Endothelial cell of umbilical vein (primary cell): ENCODE data around the gene SECISBP2. TPM values are rescaled to one million over a fixed set of nuclear protein-coding genes. Genes with fewer than 3 reads are reported as not detected.

ENCODE experiments used
- BruUV-seq: library from RNA; stranded (reverse); fragments of 400-500 nt; replicated peaks from 2 replicates; lab custom pipeline; 2021; lab: Mats Ljungman, UMichigan
- CTCF ChIA-PET: fragments of 300-600, 350-600 bp; sonication (Branson Sonifier 250); formaldehyde crosslinking; loops from one replicate; lab custom pipeline; 2021; ENCODE audit warnings: antibody characterized with exemption, inconsistent platforms; lab: Charles Lee
- POLR2A ChIA-PET: fragments of 300-600, 350-600 bp; sonication (Branson Sonifier 250); formaldehyde crosslinking; loops from one replicate; lab custom pipeline; 2021; ENCODE audit warnings: antibody characterized with exemption, inconsistent platforms; lab: Charles Lee
- DNase-seq: peaks from one replicate; pipeline ENCODE4 v3.0.0-alpha.2; 2011; ENCODE audit warnings: low read depth, low spot score
- FAIRE-seq: peaks from 2 replicates; lab custom pipeline; 2011; peaks lifted over from hg19 to GRCh38; lab: Jason Lieb, UNC
- H2AFZ ChIP-seq: 2 replicates; pipeline ENCODE4 v1.6.0; 2012; ENCODE audit warnings: low read depth, low read length, control low read depth, inconsistent platforms
- H3K27ac ChIP-seq: 2 replicates; pipeline ENCODE4 v1.5.1; 2011; ENCODE audit warnings: low read depth, mild to moderate bottlenecking, control low read depth, low read length, moderate library complexity; ENCODE audit not compliant: insufficient read depth
- H3K27me3 ChIP-seq, 2 experiments: 2 replicates each; pipeline versions ENCODE4 v1.6.0 to v1.6.1; 2011; ENCODE audit warnings: low read length in 2 of 2, mixed read lengths in 1 of 2; ENCODE audit not compliant: control insufficient read depth in 2 of 2, insufficient read depth in 2 of 2
- H3K36me3 ChIP-seq, 2 experiments: 2 replicates in 1 of 2; 3 replicates in 1 of 2; pipeline ENCODE4 v1.5.1; 2011; ENCODE audit warnings: low read length in 2 of 2, mild to moderate bottlenecking in 1 of 2, moderate library complexity in 1 of 2; ENCODE audit not compliant: control insufficient read depth in 2 of 2, insufficient read depth in 2 of 2; ENCODE audit errors: extremely low read depth in 1 of 2
- H3K4me1 ChIP-seq: 3 replicates; pipeline ENCODE4 v1.5.1; 2011; ENCODE audit warnings: mild to moderate bottlenecking, low read length; ENCODE audit not compliant: control insufficient read depth, insufficient read depth; ENCODE audit errors: extremely low read depth
- H3K4me2 ChIP-seq: 2 replicates; pipeline ENCODE4 v1.6.1; 2011; ENCODE audit warnings: low read length, control low read depth, mixed read lengths; ENCODE audit not compliant: insufficient read depth
- H3K4me3 ChIP-seq, 3 experiments: fragments of 200-600 bp in 1 of 3; sonication (generic), shearing (Covaris generic) in 1 of 3; replicated peaks in 1 of 3; 2 replicates each; pipeline ENCODE4 v1.5.1; 2011 to 2016; ENCODE audit warnings: control low read depth in 3 of 3, low read length in 3 of 3, mild to moderate bottlenecking in 2 of 3, inconsistent platforms in 1 of 3, low read depth in 1 of 3, moderate library complexity in 1 of 3; ENCODE audit not compliant: insufficient read depth in 1 of 3
- H3K79me2 ChIP-seq: 2 replicates; pipeline ENCODE4 v1.6.0; 2012; ENCODE audit warnings: low read length, inconsistent platforms; ENCODE audit not compliant: control insufficient read depth, insufficient read depth
- H3K9ac ChIP-seq: replicated peaks from 2 replicates; pipeline ENCODE3; 2011; ENCODE audit warnings: low read length, control low read depth; ENCODE audit not compliant: insufficient read depth; ENCODE audit errors: extremely low read depth
- H3K9me1 ChIP-seq: replicated peaks from 3 replicates; pipeline ENCODE4 v1.6.0; 2011; ENCODE audit warnings: mild to moderate bottlenecking, low read length; ENCODE audit not compliant: control insufficient read depth, insufficient read depth; ENCODE audit errors: extremely low read depth
- H3K9me3 ChIP-seq: replicated peaks from 2 replicates; pipeline ENCODE4 v1.5.1; 2012; ENCODE audit warnings: low read length, inconsistent platforms; ENCODE audit not compliant: control insufficient read depth, insufficient read depth
- H4K20me1 ChIP-seq: replicated peaks from 2 replicates; pipeline ENCODE3; 2011; ENCODE audit warnings: mild to moderate bottlenecking, low read length; ENCODE audit not compliant: control insufficient read depth, insufficient read depth; ENCODE audit errors: extremely low read depth
- EZH2 ChIP-seq: IDR thresholded peaks from 2 replicates; pipeline ENCODE4 v1.6.1; 2012; ENCODE audit warnings: borderline replicate concordance, low read depth, mild to moderate bottlenecking, moderate library complexity, low read length, inconsistent platforms; ENCODE audit not compliant: severe bottlenecking
- FOS ChIP-seq: IDR thresholded peaks from 2 replicates; pipeline ENCODE4 v1.6.1; 2011; ENCODE audit warnings: mild to moderate bottlenecking, low read length, moderate library complexity, borderline replicate concordance; ENCODE audit not compliant: insufficient read depth
- GATA2 ChIP-seq: IDR thresholded peaks from 2 replicates; pipeline ENCODE4 v1.7.0; 2011; ENCODE audit warnings: low read depth, mild to moderate bottlenecking, moderate library complexity, mixed read lengths, low read length; ENCODE audit not compliant: insufficient read length, insufficient read depth
- JUN ChIP-seq: IDR thresholded peaks from 2 replicates; pipeline ENCODE4 v1.6.1; 2011; ENCODE audit warnings: borderline replicate concordance, low read depth; ENCODE audit not compliant: insufficient read length, insufficient read depth
- MYC ChIP-seq: IDR thresholded peaks from one replicate; pipeline ENCODE4 v1.6.1; 2011; ENCODE audit warnings: mild to moderate bottlenecking, low read depth, low read length
- POLR2A ChIP-seq: IDR thresholded peaks from 2 replicates; pipeline ENCODE4 v1.6.1; 2012; ENCODE audit warnings: low read depth, mild to moderate bottlenecking, control low read depth, low read length
- POLR2AphosphoS5 ChIP-seq: IDR thresholded peaks from 2 replicates; pipeline ENCODE4 v1.6.1; 2012; ENCODE audit warnings: low read depth, mild to moderate bottlenecking, control low read depth, low read length, moderate library complexity; ENCODE audit not compliant: insufficient read depth
- dilution Hi-C: fragments of 300-500 bp; cut with MboI; formaldehyde crosslinking; loops from one replicate; pipeline ENCODE4 v1.15.0; 2019; ENCODE audit warnings: low sequenced_read_pairs; ENCODE audit not compliant: extremely low pct_ligation_motif_present
- intact Hi-C: fragments of 100-400 bp; cut with micrococcal nuclease; formaldehyde crosslinking; loops from one replicate; pipeline ENCODE4 v1.10.0; 2022
- polyA plus RNA-seq, 4 experiments: library from polyadenylated mRNA; depleted of rRNA in 3 of 4; stranded (reverse) in 3 of 4; unstranded in 1 of 4; fragments of >200 nt; gene quantifications; 2 replicates each; pipeline versions ENCODE4 v1.2.1 to v1.2.3, GENCODE V29; 2011 to 2012; ENCODE audit warnings: missing spikeins in 1 of 4
- total RNA-seq: library from RNA; stranded (reverse); gene quantifications from 2 replicates; pipeline ENCODE4 v1.2.3, GENCODE V29; 2021
- TF ChIP-seq, protein P1 (sequence below), 2 donors: IDR thresholded peaks; 1 replicate in 1 of 2; 2 replicates in 1 of 2; pipeline ENCODE4 v1.5.1; 2011; ENCODE audit warnings: low read length in 2 of 2, mild to moderate bottlenecking in 2 of 2, moderate library complexity in 2 of 2, control low read depth in 1 of 2, inconsistent platforms in 1 of 2, low read depth in 1 of 2; ENCODE audit not compliant: insufficient read depth in 1 of 2; ENCODE audit errors: extremely low read depth in 1 of 2
- TF ChIP-seq, protein P2 (sequence below): IDR thresholded peaks from 2 replicates; pipeline ENCODE4 v1.6.1; 2011; ENCODE audit not compliant: insufficient read depth, insufficient read length

Gene SECISBP2
- total and polyA plus RNA-seq, 2 donors (not counting 3 experiments of a cell fraction or from before 2014, with no cell fraction given) = 22.7 to 36.3 TPM

DNA sequence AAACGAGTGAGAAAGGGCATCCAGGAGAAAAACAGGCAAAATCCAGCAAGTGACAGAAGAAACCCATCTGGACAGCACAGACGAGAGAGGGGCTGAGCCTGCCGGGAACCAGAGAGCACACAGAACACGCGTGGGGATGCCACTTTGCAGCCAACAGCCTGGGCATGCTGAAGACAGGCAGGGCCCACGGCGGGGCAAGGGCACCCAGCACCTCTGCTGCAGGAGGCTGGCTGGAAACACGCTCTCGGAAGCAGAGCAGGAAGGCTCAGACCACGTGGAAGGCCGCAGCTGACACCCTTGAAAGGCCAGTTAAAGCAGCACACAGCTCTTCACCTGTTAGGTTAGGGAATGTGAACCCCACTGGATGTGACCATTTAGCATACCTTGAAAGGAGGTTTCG, 76.1 kb downstream of the SECISBP2 start:
- intact Hi-C loops = no loop called here
- no peak overlapping the region for H2AFZ ChIP-seq
- DNase-seq (no peak), FAIRE-seq (no peak)
- H3K9me1 ChIP-seq = no peaks in the 10 kb centered on the region
- no peak overlapping the region for H3K4me2 ChIP-seq
- H3K27ac ChIP-seq = no peak overlapping the region
- POLR2A ChIA-PET = no interaction called here
- H3K9me3 ChIP-seq = no peaks in the 10 kb centered on the region
- no peaks in the 10 kb centered on the region for H3K27me3 ChIP-seq
- no peak overlapping the region for H3K4me3 ChIP-seq
- peaks cover 0 to 7% of the 10 kb centered on the region in 2 experiments for H3K36me3 ChIP-seq
- no peaks in the 10 kb centered on the region for H3K4me1 ChIP-seq
- BruUV-seq = no TSS peak
- H4K20me1 ChIP-seq = no peaks in the 10 kb centered on the region
- CTCF ChIA-PET = no interaction called here
- dilution Hi-C loops = no loop called here
- no peaks in the 10 kb centered on the region for H3K79me2 ChIP-seq
- H3K9ac ChIP-seq = no peak overlapping the region
- TF ChIP-seq, protein P1, sequence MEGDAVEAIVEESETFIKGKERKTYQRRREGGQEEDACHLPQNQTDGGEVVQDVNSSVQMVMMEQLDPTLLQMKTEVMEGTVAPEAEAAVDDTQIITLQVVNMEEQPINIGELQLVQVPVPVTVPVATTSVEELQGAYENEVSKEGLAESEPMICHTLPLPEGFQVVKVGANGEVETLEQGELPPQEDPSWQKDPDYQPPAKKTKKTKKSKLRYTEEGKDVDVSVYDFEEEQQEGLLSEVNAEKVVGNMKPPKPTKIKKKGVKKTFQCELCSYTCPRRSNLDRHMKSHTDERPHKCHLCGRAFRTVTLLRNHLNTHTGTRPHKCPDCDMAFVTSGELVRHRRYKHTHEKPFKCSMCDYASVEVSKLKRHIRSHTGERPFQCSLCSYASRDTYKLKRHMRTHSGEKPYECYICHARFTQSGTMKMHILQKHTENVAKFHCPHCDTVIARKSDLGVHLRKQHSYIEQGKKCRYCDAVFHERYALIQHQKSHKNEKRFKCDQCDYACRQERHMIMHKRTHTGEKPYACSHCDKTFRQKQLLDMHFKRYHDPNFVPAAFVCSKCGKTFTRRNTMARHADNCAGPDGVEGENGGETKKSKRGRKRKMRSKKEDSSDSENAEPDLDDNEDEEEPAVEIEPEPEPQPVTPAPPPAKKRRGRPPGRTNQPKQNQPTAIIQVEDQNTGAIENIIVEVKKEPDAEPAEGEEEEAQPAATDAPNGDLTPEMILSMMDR (IDR thresholded peaks at IDR 0.05; ENCODE audit: extremely low read depth in 1 of 2, insufficient read depth in 1 of 2, low read depth in 1 of 2, low read length in 2 of 2) = no peak
- TF ChIP-seq EZH2 = no peak
- TF ChIP-seq FOS = no peak
- no peak for TF ChIP-seq POLR2A
- no peak for TF ChIP-seq POLR2AphosphoS5
- TF ChIP-seq MYC = no peak
- no peak for TF ChIP-seq JUN
- TF ChIP-seq GATA2 = no peak
- TF ChIP-seq, protein P2, sequence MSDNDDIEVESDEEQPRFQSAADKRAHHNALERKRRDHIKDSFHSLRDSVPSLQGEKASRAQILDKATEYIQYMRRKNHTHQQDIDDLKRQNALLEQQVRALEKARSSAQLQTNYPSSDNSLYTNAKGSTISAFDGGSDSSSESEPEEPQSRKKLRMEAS = no peak
